Neural cell (in vitro differentiated cells): ENCODE measurements around the gene TBL1X. TPM values are rescaled to one million over a fixed set of nuclear protein-coding genes. Genes with fewer than 3 reads are reported as not detected.

Experiments
- H2AFZ ChIP-seq: fragments of 200-600, 300-800 bp; sonication (generic), shearing (Covaris generic); 2 replicates; pipeline ENCODE4 v1.6.0; 2014; ENCODE audit warnings: low read depth, mild to moderate bottlenecking, antibody characterized with exemption, low read length, moderate library complexity
- H3F3A ChIP-seq: fragments of 200-600 bp; shearing (Covaris generic); 2 replicates; pipeline ENCODE4 v1.6.1; 2016; ENCODE audit warnings: mild to moderate bottlenecking, moderate library complexity, mixed read lengths, antibody characterized with exemption, low read length; ENCODE audit not compliant: insufficient read depth, poor library complexity, severe bottlenecking
- H3K27ac ChIP-seq: fragments of 200-600, 300-800 bp; sonication (generic), shearing (Covaris generic); 2 replicates; pipeline ENCODE4 v1.5.1; 2014; ENCODE audit warnings: mild to moderate bottlenecking, low read length, moderate library complexity
- H3K27me3 ChIP-seq: fragments of 300-800, 200-600 bp; sonication (generic), shearing (Covaris generic); 2 replicates; pipeline ENCODE4 v1.6.0; 2014; ENCODE audit warnings: mild to moderate bottlenecking, low read depth, low read length, moderate library complexity; ENCODE audit not compliant: insufficient read depth
- H3K36me3 ChIP-seq: fragments of 300-800, 200-600 bp; sonication (generic), shearing (Covaris generic); 2 replicates; pipeline ENCODE4 v1.5.1; 2014; ENCODE audit warnings: mild to moderate bottlenecking, antibody characterized with exemption, low read length, moderate library complexity; ENCODE audit not compliant: insufficient read depth
- H3K4me2 ChIP-seq: fragments of 300-800, 200-600 bp; sonication (generic), shearing (Covaris generic); 2 replicates; pipeline ENCODE4 v1.6.0; 2014; ENCODE audit warnings: mild to moderate bottlenecking, low read length
- H3K4me3 ChIP-seq: fragments of 300-800, 200-600 bp; sonication (generic), shearing (Covaris generic); 2 replicates; pipeline ENCODE4 v1.5.1; 2014; ENCODE audit warnings: mild to moderate bottlenecking, low read length, moderate library complexity
- H3K79me2 ChIP-seq: fragments of 200-600 bp; shearing (Covaris generic); replicated peaks from 2 replicates; pipeline ENCODE4 v1.6.0; 2014; ENCODE audit warnings: mild to moderate bottlenecking, low read length, moderate library complexity; ENCODE audit not compliant: insufficient read depth
- H3K9ac ChIP-seq: fragments of 300-800, 200-600 bp; sonication (generic), shearing (Covaris generic); 2 replicates; pipeline ENCODE4 v1.6.1; 2016; ENCODE audit warnings: mild to moderate bottlenecking, low read length, mixed read lengths
- H3K9me2 ChIP-seq: fragments of 200-600 bp; shearing (Covaris generic); 2 replicates; pipeline ENCODE4 v1.6.1; 2016; ENCODE audit warnings: mild to moderate bottlenecking, low read length, mixed read lengths; ENCODE audit not compliant: insufficient read depth
- H3K9me3 ChIP-seq: fragments of 200-600, 300-800 bp; sonication (generic), shearing (Covaris generic); 2 replicates; pipeline ENCODE4 v1.6.1; 2016; ENCODE audit warnings: mild to moderate bottlenecking, mixed run types, low read length, moderate library complexity, mixed read lengths
- H4K20me1 ChIP-seq: fragments of 200-600 bp; shearing (Covaris generic); 2 replicates; pipeline ENCODE4 v1.6.1; 2016; ENCODE audit warnings: mild to moderate bottlenecking, mixed run types; ENCODE audit not compliant: insufficient read depth
- EP300 ChIP-seq: fragments of 450-650 bp; conservative IDR thresholded peaks from 2 replicates; pipeline ENCODE4 v1.6.1; 2014; ENCODE audit warnings: antibody characterized with exemption, mild to moderate bottlenecking, moderate library complexity; ENCODE audit not compliant: poor library complexity, severe bottlenecking
- EZH2 ChIP-seq: fragments of 200-600, 300-800 bp; shearing (Covaris generic), sonication (generic); IDR thresholded peaks from 2 replicates; pipeline ENCODE4 v1.6.1; 2014; ENCODE audit warnings: antibody characterized with exemption, low read length, borderline replicate concordance, mild to moderate bottlenecking; ENCODE audit not compliant: insufficient read depth, poor library complexity, severe bottlenecking
- MXI1 ChIP-seq: fragments of 450-650 bp; conservative IDR thresholded peaks from 2 replicates; pipeline ENCODE4 v1.6.1; 2014; ENCODE audit warnings: antibody characterized with exemption, mild to moderate bottlenecking; ENCODE audit not compliant: poor library complexity, severe bottlenecking
- POLR2AphosphoS5 ChIP-seq: IDR thresholded peaks from 2 replicates; pipeline ENCODE4 v1.6.1; 2012
- RAD21 ChIP-seq: fragments of 450-650 bp; conservative IDR thresholded peaks from 2 replicates; pipeline ENCODE4 v1.6.1; 2014; ENCODE audit warnings: antibody characterized with exemption, mild to moderate bottlenecking, moderate library complexity
- TAF1 ChIP-seq: IDR thresholded peaks from 2 replicates; pipeline ENCODE4 v1.6.1; 2012; ENCODE audit warnings: low read depth
- polyA plus RNA-seq: library from polyadenylated mRNA; depleted of rRNA; stranded (reverse); fragments of >200 nt; gene quantifications from 2 replicates; pipeline ENCODE4 v1.2.3, GENCODE V29; 2014
- TF ChIP-seq, protein P1 (sequence below): IDR thresholded peaks from 2 replicates; pipeline ENCODE4 v1.6.1; 2012; ENCODE audit warnings: borderline replicate concordance

The TBL1X gene
- polyA plus RNA-seq, 1 donor from 2014 or later, result 2.2 TPM

- no peaks in the 10 kb centered on the region for H3K36me3 ChIP-seq
- TF ChIP-seq POLR2AphosphoS5 (no peak), RAD21 (no peak), EZH2 (no peak), EP300 (no peak), TAF1 (no peak)
- TF ChIP-seq, protein P1, sequence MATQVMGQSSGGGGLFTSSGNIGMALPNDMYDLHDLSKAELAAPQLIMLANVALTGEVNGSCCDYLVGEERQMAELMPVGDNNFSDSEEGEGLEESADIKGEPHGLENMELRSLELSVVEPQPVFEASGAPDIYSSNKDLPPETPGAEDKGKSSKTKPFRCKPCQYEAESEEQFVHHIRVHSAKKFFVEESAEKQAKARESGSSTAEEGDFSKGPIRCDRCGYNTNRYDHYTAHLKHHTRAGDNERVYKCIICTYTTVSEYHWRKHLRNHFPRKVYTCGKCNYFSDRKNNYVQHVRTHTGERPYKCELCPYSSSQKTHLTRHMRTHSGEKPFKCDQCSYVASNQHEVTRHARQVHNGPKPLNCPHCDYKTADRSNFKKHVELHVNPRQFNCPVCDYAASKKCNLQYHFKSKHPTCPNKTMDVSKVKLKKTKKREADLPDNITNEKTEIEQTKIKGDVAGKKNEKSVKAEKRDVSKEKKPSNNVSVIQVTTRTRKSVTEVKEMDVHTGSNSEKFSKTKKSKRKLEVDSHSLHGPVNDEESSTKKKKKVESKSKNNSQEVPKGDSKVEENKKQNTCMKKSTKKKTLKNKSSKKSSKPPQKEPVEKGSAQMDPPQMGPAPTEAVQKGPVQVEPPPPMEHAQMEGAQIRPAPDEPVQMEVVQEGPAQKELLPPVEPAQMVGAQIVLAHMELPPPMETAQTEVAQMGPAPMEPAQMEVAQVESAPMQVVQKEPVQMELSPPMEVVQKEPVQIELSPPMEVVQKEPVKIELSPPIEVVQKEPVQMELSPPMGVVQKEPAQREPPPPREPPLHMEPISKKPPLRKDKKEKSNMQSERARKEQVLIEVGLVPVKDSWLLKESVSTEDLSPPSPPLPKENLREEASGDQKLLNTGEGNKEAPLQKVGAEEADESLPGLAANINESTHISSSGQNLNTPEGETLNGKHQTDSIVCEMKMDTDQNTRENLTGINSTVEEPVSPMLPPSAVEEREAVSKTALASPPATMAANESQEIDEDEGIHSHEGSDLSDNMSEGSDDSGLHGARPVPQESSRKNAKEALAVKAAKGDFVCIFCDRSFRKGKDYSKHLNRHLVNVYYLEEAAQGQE, result no peak
- H3F3A ChIP-seq, result no peaks in the 10 kb centered on the region
- no peak overlapping the region for H3K4me2 ChIP-seq
- no peak overlapping the region for H3K4me3 ChIP-seq
- no peaks in the 10 kb centered on the region for H3K79me2 ChIP-seq
- no peak overlapping the region for H2AFZ ChIP-seq
- H3K9me2 ChIP-seq, result no peaks in the 10 kb centered on the region
- no peaks in the 10 kb centered on the region for H3K27me3 ChIP-seq
- no peak overlapping the region for H3K27ac ChIP-seq
- H3K9ac ChIP-seq, result no peak overlapping the region
- H4K20me1 ChIP-seq, result no peaks in the 10 kb centered on the region
- H3K9me3 ChIP-seq, result no peaks in the 10 kb centered on the region
Measured at GRCh38 chrX:9656871-9657270, 192.0 kb downstream of the TBL1X start.

DNA sequence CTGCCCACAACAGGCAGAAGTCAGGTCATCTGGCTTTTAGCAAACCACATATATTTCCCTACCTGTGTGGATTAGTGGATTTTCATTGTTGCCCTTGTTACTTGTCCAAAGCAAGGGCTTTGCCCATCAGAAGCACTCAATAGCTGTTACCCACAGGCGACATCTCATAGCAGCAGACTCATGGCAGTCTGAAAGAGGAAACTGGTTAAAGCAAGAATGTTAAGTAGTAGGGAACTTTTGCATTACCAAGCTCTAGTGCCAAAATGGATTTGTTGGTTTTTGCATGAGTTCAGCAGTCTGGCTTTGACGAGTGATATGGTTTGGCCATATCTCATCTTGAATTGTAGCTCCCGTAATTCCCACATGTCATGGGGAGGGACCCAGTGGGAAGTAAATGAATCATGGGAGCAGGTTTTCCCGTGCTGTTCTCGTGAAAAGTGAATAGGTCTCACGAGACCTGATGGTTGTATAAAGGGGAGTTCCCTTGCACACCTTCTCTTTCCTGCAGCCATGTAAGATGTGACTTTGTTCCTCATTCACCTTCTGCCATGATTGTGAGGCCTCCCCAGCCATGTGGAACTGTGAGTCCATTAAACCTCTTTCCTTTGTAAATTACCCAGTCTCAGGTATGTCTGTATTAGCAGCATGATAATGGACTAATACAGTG, 192.9 kb downstream of the TBL1X start:
- TF ChIP-seq TAF1 (no peak), POLR2AphosphoS5 (no peak), EZH2 (no peak), RAD21 (no peak), MXI1 (no peak)
- TF ChIP-seq, protein P1, result no peak
- no peak overlapping the region for H2AFZ ChIP-seq
- no peak overlapping the region for H3K4me3 ChIP-seq
- H3F3A ChIP-seq, result no peaks in the 10 kb centered on the region
- H3K9me3 ChIP-seq, result no peaks in the 10 kb centered on the region
- H3K9ac ChIP-seq, result no peak overlapping the region
- H3K27me3 ChIP-seq, result no peaks in the 10 kb centered on the region
- H3K4me2 ChIP-seq, result no peak overlapping the region
- H3K79me2 ChIP-seq, result no peaks in the 10 kb centered on the region
- H3K36me3 ChIP-seq, result no peaks in the 10 kb centered on the region
- H4K20me1 ChIP-seq, result no peaks in the 10 kb centered on the region
- H3K27ac ChIP-seq, result no peak overlapping the region
- no peaks in the 10 kb centered on the region for H3K9me2 ChIP-seq
